T-helper 2 cell treated with Interferon-gamma antibody and Interleukin-4, amounts not matched to agents 100 ng/mL and 5 ng/mL, for 36 hours (primary cell): Measurements from ENCODE around the gene SLC24A3. TPM values are rescaled to one million over a fixed set of nuclear protein-coding genes. Genes with fewer than 3 reads are reported as not detected.

ENCODE experiments used
- intact Hi-C: fragments of 100-400 bp; cut with micrococcal nuclease; formaldehyde crosslinking; loops from one replicate; pipeline ENCODE4 v1.15.1; 2023
- total RNA-seq: library from RNA; stranded (reverse); gene quantifications from 2 replicates; pipeline ENCODE4 v1.2.3, GENCODE V29; 2022

Gene SLC24A3
- total RNA-seq, 1 donor from 2014 or later, result not detected

DNA sequence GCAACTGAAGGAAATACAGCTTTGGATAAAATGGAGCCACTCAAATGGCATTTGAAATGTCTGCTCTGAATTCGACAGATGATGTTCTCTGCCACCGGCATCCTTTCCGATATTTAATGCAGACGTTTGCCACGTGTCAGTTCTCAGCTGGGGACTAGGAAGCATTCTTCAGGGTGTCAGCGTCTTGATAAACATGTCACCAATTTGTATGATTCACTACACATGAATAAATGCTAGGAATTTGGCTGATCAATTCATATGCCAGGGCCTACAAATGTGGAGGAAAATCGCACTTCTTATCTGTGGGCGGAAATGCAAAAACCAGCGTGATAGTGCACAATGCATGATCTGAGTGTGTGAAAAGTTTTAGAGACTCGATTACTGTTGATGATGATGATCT is 169.5 kb downstream of the SLC24A3 start:
- intact Hi-C loops, result no loop called here

DNA sequence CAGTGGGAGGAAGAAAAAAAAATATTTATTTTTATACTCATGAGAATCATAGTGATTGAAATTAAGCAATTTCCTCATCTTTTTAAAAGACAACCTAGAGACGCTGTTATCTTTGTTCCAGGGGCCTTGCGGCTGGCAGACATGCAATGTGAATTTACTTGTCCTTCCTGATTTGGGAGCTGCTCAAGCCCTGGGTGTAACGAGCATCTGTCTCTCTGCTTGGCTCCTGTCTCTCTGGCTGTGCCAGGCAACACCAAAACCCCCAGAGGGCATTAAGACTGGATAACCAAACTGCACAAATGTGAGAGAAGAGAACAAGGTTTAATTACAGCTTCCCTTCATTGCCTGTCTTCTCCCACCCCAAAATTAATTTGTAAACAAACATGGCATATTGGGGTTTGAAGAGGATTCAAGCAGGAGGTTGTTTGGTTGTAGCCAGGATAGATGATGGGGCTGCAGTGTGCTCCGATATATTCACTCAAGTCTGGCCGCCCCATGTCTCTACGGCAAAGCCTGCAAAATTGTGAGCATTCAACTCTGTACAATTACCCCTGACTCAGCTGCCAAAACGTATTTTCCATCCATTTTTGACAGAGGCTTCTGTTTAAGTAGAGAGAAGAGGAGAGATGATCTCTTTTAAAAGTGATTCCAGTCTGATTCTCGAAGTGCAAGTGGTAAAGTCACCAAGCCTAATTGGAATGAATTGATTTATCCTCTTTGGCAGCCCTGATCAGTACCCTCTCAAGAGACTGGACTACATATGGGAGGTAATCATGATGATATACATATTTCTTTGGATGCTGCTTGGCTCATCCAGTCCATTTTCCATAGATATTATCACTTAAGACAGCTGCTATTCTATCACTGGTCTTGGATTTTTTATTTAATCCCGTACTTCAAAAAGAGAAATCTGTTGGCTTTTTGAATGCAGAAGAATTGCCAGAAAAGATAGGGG is 170.2 kb downstream of the SLC24A3 start:
- intact Hi-C loops, result no loop called here

DNA sequence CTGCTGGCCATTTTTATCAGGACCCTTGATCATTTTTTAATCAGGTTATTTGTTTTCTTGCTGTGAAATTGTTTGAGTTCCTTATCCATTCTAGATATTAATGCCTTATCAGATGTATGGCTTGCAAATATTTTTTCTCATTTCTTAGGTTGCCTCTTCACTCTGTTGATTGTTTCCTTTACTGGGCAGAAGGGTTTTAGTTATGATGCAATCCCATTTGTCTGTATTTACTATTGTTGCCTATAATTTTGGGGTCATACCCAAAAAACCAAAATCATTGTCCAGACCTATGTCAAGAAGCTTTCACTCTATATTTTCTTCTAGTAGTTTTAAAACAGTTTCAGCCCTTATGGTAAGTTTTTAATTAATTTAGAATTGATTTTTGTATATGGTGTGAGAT is 172.5 kb downstream of the SLC24A3 start:
- intact Hi-C loops, result no loop called here

DNA sequence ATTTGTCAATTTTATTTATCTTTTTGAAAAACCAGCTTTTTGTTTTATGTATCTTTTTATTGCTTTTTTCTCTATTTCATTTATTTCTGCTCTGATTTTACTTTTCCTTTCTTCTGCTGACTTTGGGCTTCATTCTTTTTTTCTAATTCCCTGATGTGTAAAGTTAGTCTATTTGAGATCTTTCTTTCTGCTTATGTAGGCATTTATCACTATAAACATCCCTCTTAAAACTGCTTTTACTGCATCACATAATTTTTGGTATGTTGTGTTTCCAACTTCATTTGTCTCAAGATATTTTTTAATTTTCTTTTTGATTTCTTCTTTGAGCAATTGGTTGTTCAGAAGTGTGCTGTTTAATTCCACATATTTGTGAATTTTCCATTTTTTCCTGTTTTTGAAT is 174.8 kb downstream of the SLC24A3 start:
- intact Hi-C loops, result no loop called here

DNA sequence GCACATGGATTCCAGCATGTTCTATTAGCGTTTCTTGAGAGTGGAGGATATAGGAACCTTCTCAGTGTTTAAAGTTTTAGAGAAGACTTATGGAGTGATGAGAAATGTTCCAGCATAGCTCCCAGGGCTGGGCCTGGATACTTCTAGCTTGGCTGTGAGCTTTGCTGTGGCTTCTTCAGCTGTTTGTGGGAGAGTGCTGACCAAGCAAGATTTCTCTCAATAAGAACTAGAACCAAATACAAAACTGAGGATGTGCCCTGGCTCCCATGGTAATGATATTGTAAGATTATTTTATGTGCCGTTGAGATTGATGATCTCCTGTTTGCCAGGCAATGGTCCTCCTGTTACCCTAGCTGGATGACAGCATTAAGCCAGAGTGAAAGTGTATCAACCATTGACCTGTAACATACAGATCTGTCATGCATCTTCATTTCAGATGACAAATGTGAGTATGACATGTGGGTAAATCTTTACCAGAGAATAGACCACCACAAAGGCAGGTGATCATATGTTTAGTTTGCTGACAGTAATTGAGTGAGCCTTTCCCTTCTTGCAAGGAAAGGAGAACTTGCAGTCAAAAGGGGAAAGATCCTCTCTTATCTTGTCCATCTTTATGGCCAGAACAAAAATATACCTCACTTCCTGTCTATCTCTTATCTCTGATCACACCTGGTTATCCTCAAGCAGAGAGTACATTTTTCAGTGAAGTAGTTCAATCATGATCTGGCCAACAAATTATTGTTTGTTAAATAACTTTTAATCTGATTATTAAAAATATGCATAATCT is 180.1 kb downstream of the SLC24A3 start:
- intact Hi-C loops, result no loop called here

DNA sequence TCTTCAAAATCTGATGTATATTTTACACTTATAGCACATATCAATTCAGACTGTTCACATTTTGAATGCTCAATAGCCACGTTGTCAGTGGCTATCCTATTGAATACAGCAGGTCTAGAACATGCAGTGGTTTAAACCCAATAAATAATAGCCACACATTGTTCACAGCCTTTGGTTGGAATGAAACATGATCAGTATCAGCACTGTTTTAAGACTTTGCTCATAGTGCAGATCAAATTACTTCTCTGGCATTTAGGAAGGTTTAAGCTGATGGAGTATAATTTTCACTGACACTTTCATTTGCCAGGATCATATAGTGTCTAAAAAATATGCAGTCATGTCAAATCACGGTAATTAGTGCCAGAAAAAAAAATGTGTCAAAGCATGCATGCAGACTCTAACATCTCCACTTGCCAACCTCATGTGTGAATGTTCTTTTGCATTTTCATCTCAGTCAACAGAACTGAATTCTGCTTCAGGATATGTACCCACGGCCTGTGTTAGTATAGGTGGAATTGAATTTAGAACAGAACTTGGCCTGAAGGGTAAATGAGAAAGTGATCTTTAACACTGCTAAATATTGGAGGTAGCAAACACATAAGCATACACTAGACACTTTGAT is 184.1 kb downstream of the SLC24A3 start:
- intact Hi-C loops, result no loop called here

DNA sequence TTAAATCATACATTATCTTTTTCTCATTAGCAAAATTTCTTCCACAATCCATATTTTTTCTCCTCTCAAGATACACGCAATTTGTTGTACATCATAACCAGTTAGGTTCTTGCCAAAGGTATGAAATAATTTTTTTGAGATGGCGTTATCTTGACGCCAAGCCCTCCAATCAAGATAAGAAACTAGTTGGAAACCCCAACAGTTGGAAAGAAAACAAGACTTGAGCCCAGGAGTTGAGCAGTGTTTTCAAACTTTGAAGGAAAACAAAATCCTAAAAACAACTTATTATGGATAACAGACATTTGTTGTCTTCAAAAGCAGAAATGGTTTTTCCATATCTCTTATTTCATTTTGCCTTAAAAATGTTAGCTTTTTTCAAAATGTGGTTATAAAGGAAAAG is 184.8 kb downstream of the SLC24A3 start:
- intact Hi-C loops, result no loop called here

DNA sequence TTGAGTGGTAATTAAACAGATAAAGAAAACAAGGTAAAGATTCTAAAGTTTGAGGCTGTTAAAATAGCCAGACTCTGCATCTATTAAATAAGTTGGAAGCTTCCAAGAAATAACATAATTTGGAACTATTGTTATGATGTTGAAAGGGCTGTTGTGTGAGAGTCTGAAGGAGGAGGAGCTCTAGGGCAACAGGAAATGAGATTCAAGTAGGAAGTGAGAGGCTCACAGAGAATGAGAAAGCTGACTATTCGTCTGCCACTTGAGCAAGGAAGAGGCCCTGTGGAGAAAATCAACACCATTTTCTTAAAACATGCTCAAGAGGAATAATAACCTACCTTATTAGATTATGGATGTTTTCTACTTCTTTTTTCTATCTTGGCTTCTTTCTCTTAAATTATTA is 185.2 kb downstream of the SLC24A3 start:
- intact Hi-C loops, result no loop called here

DNA sequence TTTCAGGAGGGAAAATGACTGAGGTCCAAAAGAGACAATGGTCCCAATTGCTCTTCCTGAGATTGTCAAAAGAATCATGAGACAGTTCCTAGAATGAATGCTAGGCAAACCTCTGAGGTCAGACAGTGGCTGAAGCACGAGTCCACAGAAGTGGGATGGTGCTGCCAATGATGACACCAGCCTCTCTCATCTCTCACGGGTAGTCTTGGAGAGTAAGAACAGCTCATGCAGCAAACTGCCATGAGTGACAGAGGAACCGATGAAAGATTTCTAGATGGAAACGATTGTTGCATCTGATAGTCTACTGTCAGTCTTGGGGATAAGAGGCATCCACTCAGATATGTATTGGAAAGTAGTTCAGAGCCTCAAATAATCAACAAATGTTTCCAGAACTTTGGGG is 188.7 kb downstream of the SLC24A3 start:
- intact Hi-C loops, result no loop called here

DNA sequence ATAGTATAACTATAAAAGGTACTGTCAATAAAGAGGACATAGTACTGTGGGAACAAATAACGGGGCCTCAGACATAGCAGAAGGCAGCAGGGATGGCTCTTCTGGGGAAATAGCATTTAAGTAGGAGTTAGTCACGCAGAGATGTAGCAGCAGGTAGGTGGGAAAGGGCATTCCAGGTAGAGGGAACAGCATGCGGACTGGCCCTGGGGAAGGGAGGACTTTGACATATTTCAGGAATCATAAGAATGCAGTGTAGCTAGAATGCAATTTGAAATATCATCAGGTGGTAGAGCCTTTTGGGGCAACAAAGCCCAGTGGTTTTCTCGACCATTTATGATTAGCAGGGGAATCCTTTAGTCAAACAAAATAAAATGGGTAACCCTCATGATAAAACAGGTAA is 191.1 kb downstream of the SLC24A3 start:
- intact Hi-C loops, result no loop called here

DNA sequence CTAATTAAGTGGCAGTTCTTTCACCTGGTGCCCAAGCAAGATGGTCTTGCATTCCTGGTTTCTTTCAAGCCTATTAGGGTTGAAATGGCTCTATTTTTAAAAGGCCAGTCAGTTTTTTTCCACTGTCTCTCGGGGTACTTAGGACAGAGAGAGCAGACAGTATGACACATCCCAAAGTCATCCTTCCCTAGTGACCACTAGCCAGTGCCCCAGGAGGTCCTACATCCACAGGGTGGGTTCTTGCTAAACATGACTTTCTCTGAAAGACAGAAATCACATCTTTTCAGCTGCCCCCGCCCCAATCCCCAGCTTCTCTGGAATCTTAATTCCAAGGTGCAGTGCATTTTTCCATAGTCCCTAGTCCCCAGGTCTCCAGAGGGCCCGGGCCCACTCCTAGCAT is 192.4 kb downstream of the SLC24A3 start:
- intact Hi-C loops, result no loop called here

DNA sequence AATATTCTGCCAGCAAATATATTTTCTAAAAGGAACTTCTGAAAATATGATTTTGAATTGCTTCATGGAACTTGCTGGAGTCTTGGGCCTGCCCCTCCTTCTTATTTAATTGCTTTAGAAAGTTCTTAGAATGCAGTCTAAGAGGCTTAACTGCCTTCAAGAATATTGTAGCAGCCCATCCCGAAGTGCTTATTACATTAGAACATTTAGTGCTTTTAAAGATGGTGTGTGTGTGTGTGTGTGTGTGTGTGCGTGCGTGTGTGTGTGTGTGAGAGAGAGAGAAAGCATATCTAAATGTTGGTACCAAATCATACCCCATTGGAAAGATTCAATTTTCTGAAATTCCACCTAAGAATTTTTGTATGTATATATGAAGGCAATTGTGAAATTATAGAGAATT is 193.5 kb downstream of the SLC24A3 start:
- intact Hi-C loops, result no loop called here

DNA sequence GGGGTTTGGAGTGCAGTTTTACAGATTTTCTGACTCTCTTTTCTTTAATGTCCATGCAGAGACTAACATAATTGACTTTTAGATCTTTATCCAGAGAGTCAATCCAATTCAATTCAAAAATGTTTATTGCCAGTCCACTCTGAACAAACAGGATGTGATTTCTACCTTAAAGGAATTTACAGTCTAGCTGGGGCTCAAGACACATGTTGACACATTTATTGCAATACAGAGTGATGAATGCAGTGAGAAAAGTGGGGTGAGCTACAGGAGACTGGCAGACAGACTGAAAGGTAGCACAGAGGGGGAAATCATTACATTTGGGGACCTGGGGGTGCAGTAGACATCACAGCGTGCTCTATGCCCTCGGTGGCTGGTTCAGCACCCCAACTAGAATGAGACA is 193.9 kb downstream of the SLC24A3 start:
- intact Hi-C loops, result no loop called here

DNA sequence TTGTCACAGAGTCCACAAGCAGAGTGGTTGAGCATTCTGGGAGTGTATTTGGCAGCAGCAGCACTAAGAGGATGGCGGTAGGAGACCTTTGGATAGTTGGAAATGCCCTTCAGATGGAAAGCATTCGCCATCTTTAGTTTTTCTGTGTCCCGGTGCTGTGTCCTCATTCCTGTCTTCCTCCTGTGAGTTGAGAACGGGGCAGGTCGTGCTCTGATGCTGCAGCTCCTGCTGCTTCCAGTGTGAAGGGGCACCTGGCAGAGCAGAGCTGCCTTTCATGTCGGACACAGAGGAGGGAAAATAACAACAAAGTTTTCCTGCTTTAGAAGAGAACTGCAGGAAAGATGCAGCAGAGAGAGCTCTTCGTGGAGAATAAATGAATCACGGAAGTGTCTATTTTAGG is 194.8 kb downstream of the SLC24A3 start:
- intact Hi-C loops, result no loop called here

DNA sequence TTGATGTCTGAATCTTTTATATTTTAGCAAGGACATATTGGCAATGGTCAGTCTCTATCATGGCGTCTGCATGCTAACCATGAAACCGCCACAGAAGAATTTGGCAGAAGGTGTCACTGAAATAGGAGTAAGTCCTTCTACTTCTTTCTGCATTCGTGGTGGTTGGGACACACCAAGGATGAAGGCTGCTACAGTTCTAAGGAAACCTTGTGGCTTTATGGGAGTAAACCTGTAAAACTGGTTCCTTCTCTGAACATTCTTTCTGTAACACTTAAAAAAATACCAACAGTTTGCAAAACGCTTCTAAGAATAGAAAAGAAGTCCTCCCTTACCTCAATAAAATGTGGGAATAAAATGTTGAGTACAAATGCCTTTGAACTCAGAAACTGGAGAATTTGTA is 195.3 kb downstream of the SLC24A3 start:
- intact Hi-C loops, result no loop called here

DNA sequence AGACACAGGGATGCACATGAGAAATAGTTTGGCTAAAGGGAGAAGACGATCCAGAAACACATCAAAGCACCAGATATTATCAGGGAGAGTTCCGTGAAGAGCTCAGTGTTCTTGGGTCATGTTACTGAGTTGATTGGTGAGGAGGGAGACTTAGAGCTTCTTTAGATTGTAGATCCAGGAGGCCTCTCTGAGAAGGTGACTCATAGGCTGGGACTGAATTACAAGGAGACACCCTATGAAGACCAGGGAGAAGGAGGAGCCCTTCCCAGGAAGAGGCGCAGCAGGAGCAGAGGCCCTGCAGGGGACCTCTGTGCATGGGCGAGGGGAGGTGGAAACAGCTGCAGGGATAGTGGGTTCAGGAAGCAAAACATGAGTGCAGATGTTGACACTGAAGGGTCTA is 196.5 kb downstream of the SLC24A3 start:
- intact Hi-C loops, result no loop called here

DNA sequence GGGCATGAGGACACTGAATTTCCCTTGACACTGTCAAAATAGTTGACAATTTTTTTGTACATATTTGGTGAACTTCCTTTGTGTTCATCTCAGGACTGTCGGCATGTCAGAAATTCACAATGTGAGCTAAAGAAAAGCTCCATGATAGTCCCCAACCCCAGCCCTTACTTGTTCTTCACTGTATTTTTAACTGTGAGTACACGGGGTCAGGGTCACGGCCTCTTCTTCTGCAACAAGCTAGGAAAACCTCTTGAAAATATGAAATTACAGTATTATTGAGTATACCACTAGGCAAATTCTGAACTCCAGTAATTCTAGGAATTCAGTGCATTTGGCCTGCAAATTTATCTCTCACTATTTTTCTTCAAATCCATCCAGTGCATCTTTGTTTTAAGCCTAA is 199.4 kb downstream of the SLC24A3 start:
- intact Hi-C loops, result no loop called here

DNA sequence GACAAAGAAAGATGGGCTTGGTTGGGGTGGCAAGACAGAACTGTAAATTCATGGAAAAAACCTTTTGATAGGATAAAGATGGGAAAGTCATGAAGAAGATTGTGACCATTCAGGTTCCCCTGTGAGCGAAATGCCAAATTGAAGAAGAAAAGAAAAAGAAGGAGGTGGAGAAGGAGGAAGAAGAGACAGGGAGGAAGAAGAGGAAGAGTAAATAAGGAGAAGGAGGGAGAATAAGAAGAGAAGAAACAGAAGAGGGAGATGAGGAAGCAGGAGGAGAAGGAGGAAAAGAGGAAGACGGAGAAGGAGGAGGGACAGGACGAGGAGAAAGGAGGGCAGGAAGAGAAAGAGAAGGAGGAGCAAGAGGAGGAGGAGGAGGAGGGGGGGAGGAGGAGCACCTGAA is 199.8 kb downstream of the SLC24A3 start:
- intact Hi-C loops, result no loop called here

DNA sequence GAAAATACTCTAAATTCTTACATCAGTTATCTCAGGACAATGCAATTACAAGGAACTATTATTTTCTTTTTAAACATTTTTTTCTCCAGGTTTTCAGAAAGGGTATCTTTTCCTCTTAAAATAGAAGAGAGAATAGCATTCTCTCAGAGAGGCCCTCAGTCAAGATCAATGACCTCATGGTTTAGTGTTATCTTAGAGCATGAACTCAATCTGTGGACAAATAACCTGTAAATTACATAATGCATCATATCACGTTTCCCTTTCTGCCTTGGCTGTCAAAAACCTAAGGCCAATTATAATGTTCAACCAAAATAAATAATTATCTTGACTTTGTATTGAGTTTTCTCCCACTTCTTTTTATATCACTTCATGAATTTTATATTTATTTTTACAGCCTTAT is 202.2 kb downstream of the SLC24A3 start:
- intact Hi-C loops, result no loop called here

DNA sequence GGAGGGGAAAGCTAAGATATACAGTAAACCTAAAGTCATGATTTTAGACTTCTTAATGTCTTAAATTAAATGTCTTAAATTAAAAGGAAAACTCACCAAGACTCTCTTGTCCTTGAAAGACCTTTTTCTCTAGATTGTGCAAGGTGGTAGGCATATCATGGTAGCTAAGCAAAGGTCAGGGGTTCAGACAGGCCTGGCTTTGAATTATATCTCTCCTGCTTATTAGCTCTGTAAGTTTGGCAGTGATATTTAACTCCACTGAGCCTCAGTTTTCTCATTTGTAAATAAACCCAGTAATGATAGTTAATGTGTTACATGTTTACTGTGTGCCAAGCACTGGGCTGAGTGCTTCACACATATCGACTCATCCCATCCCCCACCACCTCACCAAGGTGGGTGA is 203.3 kb downstream of the SLC24A3 start:
- intact Hi-C loops, result no loop called here

DNA sequence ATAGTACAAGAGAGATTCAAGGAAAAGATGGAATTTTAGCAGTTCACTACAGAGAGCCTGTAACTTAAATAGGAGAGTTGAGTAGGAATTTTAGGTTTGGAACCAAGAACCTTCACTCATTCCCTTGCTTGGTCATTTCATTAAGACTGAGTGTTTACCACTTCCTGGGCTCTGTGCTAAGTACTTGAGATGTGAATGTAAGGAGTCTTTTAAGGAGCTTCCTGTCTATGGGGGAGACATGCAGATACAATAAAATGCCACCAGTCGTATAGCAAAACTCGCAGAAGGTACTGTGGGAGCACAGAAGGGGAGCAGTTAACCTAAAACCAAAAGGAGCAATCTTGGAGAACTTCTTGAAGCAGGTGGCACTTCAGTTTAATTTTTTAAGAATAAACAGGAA is 204.2 kb downstream of the SLC24A3 start:
- intact Hi-C loops, result no loop called here

DNA sequence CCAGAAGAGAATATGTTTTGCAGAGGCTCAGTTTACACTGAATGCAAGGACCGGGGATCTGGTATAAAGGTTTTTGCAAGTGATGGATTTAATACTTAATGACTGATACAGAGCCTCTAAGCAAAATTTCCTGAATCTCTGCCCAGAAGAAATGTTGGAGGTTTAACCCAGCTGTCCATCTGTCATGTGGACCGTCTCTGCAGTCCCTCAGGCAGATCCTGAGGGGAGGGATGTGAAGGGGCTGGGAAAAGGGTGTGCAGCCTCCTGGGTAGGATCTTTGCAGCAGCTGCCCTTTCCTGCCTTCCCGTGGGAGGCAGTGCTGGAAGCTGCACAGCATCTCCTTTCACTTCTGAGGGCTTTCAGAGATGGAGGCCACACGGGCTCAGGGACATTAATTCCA is 207.0 kb downstream of the SLC24A3 start:
- intact Hi-C loops, result no loop called here
